OCI-LY7 (cell line): ENCODE results near the gene TCF12. TPM values are rescaled to one million over a fixed set of nuclear protein-coding genes. Genes with fewer than 3 reads are reported as not detected.

ENCODE experiments used
- BruUV-seq: library from RNA; stranded (reverse); fragments of 400-500 nt; replicated peaks from 2 replicates; lab custom pipeline; 2021; lab: Mats Ljungman, UMichigan
- CTCF ChIA-PET: fragments of 300-600 bp; sonication (Branson Sonifier 250); formaldehyde crosslinking; loops from one replicate; lab custom pipeline; 2022; ENCODE audit warnings: antibody characterized with exemption; ENCODE audit not compliant: unreplicated experiment; lab: Charles Lee
- POLR2A ChIA-PET: fragments of 300-600 bp; sonication (Branson Sonifier 250); formaldehyde crosslinking; loops from one replicate; lab custom pipeline; 2022; ENCODE audit warnings: antibody characterized with exemption; lab: Charles Lee
- DNase-seq: peaks from one replicate; pipeline ENCODE4 v3.0.0-alpha.2; 2015; ENCODE audit warnings: low spot score
- H2AFZ ChIP-seq: fragments of 200-600 bp; sonication (generic), shearing (Covaris generic); 2 replicates; pipeline ENCODE4 v1.6.1; 2014; ENCODE audit warnings: mild to moderate bottlenecking, antibody characterized with exemption, low read length, moderate library complexity
- H3K27ac ChIP-seq: fragments of 200-600 bp; sonication (generic); 2 replicates; pipeline ENCODE4 v1.5.1; 2014; ENCODE audit warnings: mixed run types, low read depth, mild to moderate bottlenecking, moderate library complexity, low read length, inconsistent platforms; ENCODE audit not compliant: poor library complexity, severe bottlenecking
- H3K36me3 ChIP-seq: fragments of 200-600 bp; sonication (generic); 2 replicates; pipeline ENCODE4 v1.6.1; 2014; ENCODE audit warnings: mild to moderate bottlenecking, antibody characterized with exemption, low read length, moderate library complexity, mixed read lengths; ENCODE audit not compliant: insufficient read depth
- H3K4me1 ChIP-seq: fragments of 200-600 bp; sonication (generic); 2 replicates; pipeline ENCODE4 v1.5.1; 2014; ENCODE audit warnings: mild to moderate bottlenecking, low read length; ENCODE audit not compliant: insufficient read depth, poor library complexity, severe bottlenecking
- H3K4me2 ChIP-seq: fragments of 200-600 bp; sonication (generic); 2 replicates; pipeline ENCODE4 v1.6.1; 2014; ENCODE audit warnings: mild to moderate bottlenecking, low read length
- H3K4me3 ChIP-seq: fragments of 200-600 bp; sonication (generic); 2 replicates; pipeline ENCODE4 v1.5.1; 2014; ENCODE audit warnings: mild to moderate bottlenecking, low read depth, low read length; ENCODE audit not compliant: poor library complexity, severe bottlenecking
- H3K79me2 ChIP-seq: fragments of 200-600 bp; sonication (generic); 2 replicates; pipeline ENCODE4 v1.6.1; 2016; ENCODE audit warnings: low read depth, mild to moderate bottlenecking, low read length, moderate library complexity, mixed read lengths; ENCODE audit not compliant: insufficient read depth
- H3K9me2 ChIP-seq: fragments of 200-600 bp; sonication (generic); 2 replicates; pipeline ENCODE4 v1.6.1; 2016; ENCODE audit warnings: mild to moderate bottlenecking, low read length, mixed read lengths; ENCODE audit not compliant: insufficient read depth
- H3K9me3 ChIP-seq: fragments of 200-600 bp; sonication (generic); 2 replicates; pipeline ENCODE4 v1.6.1; 2014; ENCODE audit warnings: mild to moderate bottlenecking, mixed run types, low read length, mixed read lengths
- H4K20me1 ChIP-seq: fragments of 200-600 bp; sonication (generic); 2 replicates; pipeline ENCODE4 v1.6.1; 2014; ENCODE audit warnings: mild to moderate bottlenecking, antibody characterized with exemption, low read length, moderate library complexity, mixed read lengths; ENCODE audit not compliant: insufficient read depth
- CTCF ChIP-seq: fragments of 200-600 bp; sonication (generic); conservative IDR thresholded peaks from 2 replicates; pipeline ENCODE4 v1.5.1; 2014; ENCODE audit warnings: mild to moderate bottlenecking, antibody characterized with exemption, low read length, moderate library complexity, mixed read lengths
- EZH2phosphoT487 ChIP-seq: fragments of 200-600 bp; sonication (generic); IDR thresholded peaks from 2 replicates; pipeline ENCODE4 v1.6.1; 2018; ENCODE audit warnings: low read depth, borderline replicate concordance, mild to moderate bottlenecking, mixed run types, antibody characterized with exemption, low read length, moderate library complexity, mixed read lengths
- intact Hi-C: fragments of 100-400 bp; cut with micrococcal nuclease; formaldehyde crosslinking; loops from one replicate; pipeline ENCODE4 v1.10.0; 2022; ENCODE audit not compliant: unreplicated experiment
- total RNA-seq, 2 experiments: library from RNA; depleted of rRNA in 1 of 2; stranded (reverse); fragments of >200 nt in 1 of 2; shearing (Covaris generic) in 1 of 2; gene quantifications; 2 replicates each; pipeline ENCODE4 v1.2.3, GENCODE V29; 2014 to 2022

Gene TCF12
- total RNA-seq, 2 experiments from 2014 or later: 51.6 to 139 TPM

- Histone ChIP-seq H3K79me2 (peaks cover 8% of the 10 kb centered on the region; the same call in 1 of the 2 replicates), H3K4me2 (no peak overlapping the region), H3K9me3 (no peaks in the 10 kb centered on the region), H4K20me1 (peaks cover 8% of the 10 kb centered on the region), H3K4me1 (peaks cover 15% of the 10 kb centered on the region), H3K9me2 (no peaks in the 10 kb centered on the region), H3K27ac (no peak overlapping the region), H3K36me3 (no peaks in the 10 kb centered on the region), H2AFZ (no peak overlapping the region), H3K4me3 (no peak overlapping the region)
- POLR2A ChIA-PET: interaction anchor here (0.7 kb wide), 1 partner anchor 131 kb away, joined by 3 read pairs; no protein-coding TSS in a partner anchor
- DNase-seq: no peak
- TF ChIP-seq EZH2phosphoT487 (no peak), CTCF (no peak)
- intact Hi-C loops: no loop called here
- CTCF ChIA-PET: no interaction called here
- no TSS peak for BruUV-seq
Observed at GRCh38 chr15:57035664-57036063, 117.2 kb downstream of the TCF12 start.

DNA sequence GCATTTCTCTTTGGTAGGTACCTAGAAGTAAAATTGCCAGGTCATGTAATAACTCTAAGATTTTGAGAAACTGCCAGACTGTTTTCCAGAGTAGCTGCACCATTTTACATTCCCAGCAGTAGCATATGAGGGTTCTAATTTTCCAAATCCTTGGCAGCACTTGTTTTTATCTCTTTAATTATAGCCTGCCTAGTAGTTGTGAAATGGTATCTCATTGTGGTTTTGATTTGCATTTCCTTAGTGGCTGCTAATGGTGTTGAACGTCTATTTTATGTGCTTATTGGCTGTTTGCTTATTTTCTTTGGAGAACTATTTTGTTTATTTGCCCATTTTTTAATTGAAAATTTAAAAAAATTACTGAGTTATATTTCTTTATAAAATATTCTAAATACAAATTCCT lies 117.9 kb downstream of the TCF12 start:
- H3K36me3 ChIP-seq: no peaks in the 10 kb centered on the region
- TF ChIP-seq CTCF (no peak), EZH2phosphoT487 (no peak)
- ChIA-PET CTCF (no interaction called here), POLR2A (no interaction called here)
- H3K4me1 ChIP-seq: peaks cover 15% of the 10 kb centered on the region
- DNase-seq: no peak
- no peak overlapping the region for H3K27ac ChIP-seq
- intact Hi-C loops: no loop called here
- H4K20me1 ChIP-seq: peaks cover 12% of the 10 kb centered on the region
- H3K4me3 ChIP-seq: no peak overlapping the region
- no TSS peak for BruUV-seq
- no peaks in the 10 kb centered on the region for H3K9me3 ChIP-seq
- no peak overlapping the region for H3K4me2 ChIP-seq
- no peaks in the 10 kb centered on the region for H3K9me2 ChIP-seq
- H2AFZ ChIP-seq: no peak overlapping the region
- peaks cover 8% of the 10 kb centered on the region; the same call in 1 of the 2 replicates for H3K79me2 ChIP-seq

- no peaks in the 10 kb centered on the region for H3K9me3 ChIP-seq
- peaks cover 14% of the 10 kb centered on the region; the same call in 1 of the 2 replicates for H3K79me2 ChIP-seq
- POLR2A ChIA-PET: interaction anchor here (0.7 to 1.0 kb wide), 2 partner anchors 10 to 13 kb away, joined by 3 to 5 read pairs; no protein-coding TSS in a partner anchor
- H3K4me1 ChIP-seq: peaks cover 15% of the 10 kb centered on the region
- TF ChIP-seq CTCF: no peak
- H3K4me2 ChIP-seq: no peak overlapping the region
- no TSS peak for BruUV-seq
- CTCF ChIA-PET: interaction anchor here (0.5 kb wide), 1 partner anchor 113 kb away, joined by 5 read pairs; no protein-coding TSS in a partner anchor
- no peaks in the 10 kb centered on the region for H3K9me2 ChIP-seq
- intact Hi-C loops: no loop called here
- H3K4me3 ChIP-seq: no peak overlapping the region
- H2AFZ ChIP-seq: no peak overlapping the region
- DNase-seq: no peak
- no peak overlapping the region for H3K27ac ChIP-seq
- peaks cover 14% of the 10 kb centered on the region for H4K20me1 ChIP-seq
- no peaks in the 10 kb centered on the region for H3K36me3 ChIP-seq
Observed at GRCh38 chr15:57037548-57037947, 119.1 kb downstream of the TCF12 start.
